A549 (cell line): ENCODE results near the gene IFI27L2. TPM values are rescaled to one million over a fixed set of nuclear protein-coding genes. Genes with fewer than 3 reads are reported as not detected.

Source experiments
- ATAC-seq, 2 experiments: fragments of 200-7000 bp in 1 of 2; fragments of >200 bp in 1 of 2; cut with Nextera tagmentation in 1 of 2; cut with Tn5 transposase in 1 of 2; 3 replicates each; pipeline versions ENCODE4 v1.8.0 to v1.9.1; 2018 to 2020; ENCODE audit warnings: mild to moderate bottlenecking in 1 of 2, moderate library complexity in 1 of 2
- CTCF ChIA-PET: fragments of 300-600 bp; sonication (Branson Sonifier 250); formaldehyde crosslinking; extraction: SDS; loops from one replicate; lab custom pipeline; 2021; ENCODE audit warnings: antibody characterized with exemption, inconsistent platforms; lab: Yijun Ruan, JAX
- POLR2A ChIA-PET: fragments of 350-600 bp; formaldehyde crosslinking; extraction: SDS; loops from one replicate; lab custom pipeline; 2021; ENCODE audit warnings: antibody characterized with exemption, inconsistent platforms; lab: Yijun Ruan, JAX
- DNase-seq, 2 experiments: peaks; one replicate each; pipeline versions ENCODE4 v3.0.0 to v3.0.0-alpha.2; 2011 to 2016; ENCODE audit warnings: low read depth in 1 of 2, low spot score in 1 of 2
- FAIRE-seq: peaks from 2 replicates; lab custom pipeline; 2011; peaks lifted over from hg19 to GRCh38; lab: Jason Lieb, UNC
- H3K27ac ChIP-seq, 2 experiments: fragments of >200 bp; sonication (Bioruptor Twin); formaldehyde crosslinking; 3 replicates each; pipeline ENCODE4 v1.5.1; 2016 to 2017
- H3K4me1 ChIP-seq: fragments of >200 bp; sonication (Bioruptor Twin); formaldehyde crosslinking; 3 replicates; pipeline ENCODE4 v1.6.1; 2016
- H3K4me2 ChIP-seq: fragments of >200 bp; sonication (Bioruptor Twin); formaldehyde crosslinking; 3 replicates; pipeline ENCODE4 v1.6.1; 2016
- H3K4me3 ChIP-seq: fragments of >200 bp; sonication (Bioruptor Twin); formaldehyde crosslinking; 3 replicates; pipeline ENCODE4 v1.5.1; 2016
- H3K9me3 ChIP-seq: fragments of >200 bp; sonication (Bioruptor Twin); formaldehyde crosslinking; 3 replicates; pipeline ENCODE4 v1.6.1; 2016
- BHLHE40 ChIP-seq: IDR thresholded peaks from 2 replicates; pipeline ENCODE4 v1.6.1; 2012; ENCODE audit warnings: low read depth, low read length, inconsistent platforms
- CEBPB ChIP-seq, 2 experiments: fragments of >200 bp in 1 of 2; sonication (Bioruptor Twin) in 1 of 2; formaldehyde crosslinking in 1 of 2; IDR thresholded peaks; 2 replicates each; pipeline ENCODE4 v1.6.1; 2012 to 2016
- CHD4 ChIP-seq: fragments of 200-600 bp; sonication (generic); IDR thresholded peaks from 2 replicates; pipeline ENCODE4 v1.6.1; 2016; ENCODE audit warnings: antibody characterized with exemption, mild to moderate bottlenecking, borderline replicate concordance
- EP300 ChIP-seq, 2 experiments: fragments of >200 bp; sonication (Bioruptor Twin); formaldehyde crosslinking; IDR thresholded peaks; 2 replicates in 1 of 2; 3 replicates in 1 of 2; pipeline ENCODE4 v1.6.1; 2016 to 2017
- ESRRA ChIP-seq: fragments of 150-350 bp; IDR thresholded peaks from 2 replicates; pipeline ENCODE4 v1.6.1; 2014; ENCODE audit warnings: mild to moderate bottlenecking, low read length, borderline replicate concordance
- FOSB ChIP-seq: fragments of 250-450 bp; sonication (Bioruptor Pico); IDR thresholded peaks from 2 replicates; pipeline ENCODE4 v1.5.0; 2020; ENCODE audit warnings: mild to moderate bottlenecking, moderate library complexity
- FOSL2 ChIP-seq, 2 experiments: fragments of 450-650 bp in 1 of 2; fragments of >200 bp in 1 of 2; sonication (Bioruptor Twin) in 1 of 2; formaldehyde crosslinking; IDR thresholded peaks; 2 replicates each; pipeline versions ENCODE4 v1.5.0 to v1.6.1; 2016 to 2020; ENCODE audit warnings: mild to moderate bottlenecking in 1 of 2, moderate library complexity in 1 of 2
- GATA3 ChIP-seq: IDR thresholded peaks from 2 replicates; pipeline ENCODE4 v1.6.1; 2012; ENCODE audit warnings: borderline replicate concordance
- HEYL ChIP-seq: fragments of 250-450 bp; sonication (Bioruptor Pico); IDR thresholded peaks from 2 replicates; pipeline ENCODE4 v1.8.0; 2021; ENCODE audit warnings: mild to moderate bottlenecking, moderate library complexity
- HOXA7 ChIP-seq: fragments of 250-450 bp; sonication (Bioruptor Pico); IDR thresholded peaks from 2 replicates; pipeline ENCODE4 v1.5.0; 2020; ENCODE audit warnings: mild to moderate bottlenecking, moderate library complexity
- HOXB13 ChIP-seq: fragments of 250-450 bp; sonication (Bioruptor Pico); IDR thresholded peaks from 2 replicates; pipeline ENCODE4 v1.5.0; 2020; ENCODE audit warnings: low read depth, mild to moderate bottlenecking, moderate library complexity
- JUN ChIP-seq, 2 experiments: fragments of >200 bp; sonication (Bioruptor Twin); formaldehyde crosslinking; IDR thresholded peaks; 2 replicates in 1 of 2; 3 replicates in 1 of 2; pipeline ENCODE4 v1.6.1; 2016 to 2017
- JUNB ChIP-seq: fragments of >200 bp; sonication (Bioruptor Twin); formaldehyde crosslinking; IDR thresholded peaks from 2 replicates; pipeline ENCODE4 v1.6.1; 2016
- KDM5A ChIP-seq: fragments of 200-600 bp; sonication (generic); IDR thresholded peaks from 2 replicates; pipeline ENCODE4 v1.6.1; 2016; ENCODE audit warnings: antibody characterized with exemption, mild to moderate bottlenecking
- MAZ ChIP-seq: fragments of 150-350 bp; IDR thresholded peaks from 2 replicates; pipeline ENCODE4 v1.6.1; 2014; ENCODE audit warnings: antibody characterized with exemption, low read depth, low read length, borderline replicate concordance
- NPAS2 ChIP-seq: fragments of 250-450 bp; sonication (Bioruptor Pico); IDR thresholded peaks from 2 replicates; pipeline ENCODE4 v1.8.0; 2022; ENCODE audit warnings: mild to moderate bottlenecking, moderate library complexity, borderline replicate concordance
- NR3C1 ChIP-seq: fragments of >200 bp; sonication (Bioruptor Twin); formaldehyde crosslinking; IDR thresholded peaks from 3 replicates; pipeline ENCODE4 v1.6.1; 2017
- PHF8 ChIP-seq: fragments of 200-600 bp; sonication (generic); IDR thresholded peaks from 2 replicates; pipeline ENCODE4 v1.6.1; 2016; ENCODE audit warnings: low read depth, mild to moderate bottlenecking, antibody characterized with exemption, moderate library complexity, borderline replicate concordance
- RARB ChIP-seq: fragments of 250-450 bp; sonication (Bioruptor Pico); IDR thresholded peaks from 2 replicates; pipeline ENCODE4 v1.8.0; 2021; ENCODE audit warnings: mild to moderate bottlenecking, moderate library complexity
- RCOR1 ChIP-seq: fragments of 150-350 bp; IDR thresholded peaks from 2 replicates; pipeline ENCODE4 v1.6.1; 2014; ENCODE audit warnings: antibody characterized with exemption, low read length, low read depth
- RNF2 ChIP-seq: fragments of 200-600 bp; sonication (generic); IDR thresholded peaks from 2 replicates; pipeline ENCODE4 v1.6.1; 2016; ENCODE audit warnings: low read depth, mild to moderate bottlenecking, antibody characterized with exemption, moderate library complexity, borderline replicate concordance
- SMC3 ChIP-seq: fragments of >200 bp; sonication (Bioruptor Twin); formaldehyde crosslinking; IDR thresholded peaks from 3 replicates; pipeline ENCODE4 v1.6.1; 2018; ENCODE audit warnings: inconsistent platforms
- SREBF2 ChIP-seq: fragments of 450-650 bp; IDR thresholded peaks from 2 replicates; pipeline ENCODE4 v1.6.1; 2014; ENCODE audit warnings: mild to moderate bottlenecking, moderate library complexity
- TP53 ChIP-seq: fragments of 250-450 bp; sonication (Bioruptor Pico); IDR thresholded peaks from 2 replicates; pipeline ENCODE4 v1.5.0; 2021; ENCODE audit warnings: mild to moderate bottlenecking, moderate library complexity
- ZC3H11A ChIP-seq: fragments of 450-650 bp; IDR thresholded peaks from 2 replicates; pipeline ENCODE4 v1.6.1; 2014; ENCODE audit warnings: antibody characterized with exemption, mild to moderate bottlenecking
- ZNF302 ChIP-seq: fragments of 250-450 bp; sonication (Bioruptor Pico); IDR thresholded peaks from 2 replicates; pipeline ENCODE4 v1.9.0; 2021; ENCODE audit warnings: inconsistent platforms, mild to moderate bottlenecking, moderate library complexity
- ZSCAN20 ChIP-seq: fragments of 250-450 bp; sonication (Bioruptor Pico); IDR thresholded peaks from 2 replicates; pipeline ENCODE4 v1.8.0; 2022; ENCODE audit warnings: mild to moderate bottlenecking, moderate library complexity
- WGBS: methylation state at CpG from one replicate; pipeline ENCODE4 v1.1.6; 2017; ENCODE audit errors: missing lambda C conversion rate; 5-methylcytosine and 5-hydroxymethylcytosine counted together
- polyA plus RNA-seq, 4 experiments: library from polyadenylated mRNA; depleted of rRNA in 3 of 4; stranded (reverse); fragments of >200 nt; fragmentation: RNase III in 1 of 4; extraction: RNeasy Plus Mini Kit Qiagen cat#74134 plus additional on column Dnase treatment in 1 of 4; gene quantifications; 2 replicates in 3 of 4; 3 replicates in 1 of 4; pipeline ENCODE4 v1.2.3, GENCODE V29; 2011 to 2017
- TF ChIP-seq, protein P1 (sequence below): fragments of 250-450 bp; sonication (Bioruptor Pico); IDR thresholded peaks from 2 replicates; pipeline ENCODE4 v1.5.0; 2020; ENCODE audit warnings: low read depth, mild to moderate bottlenecking, moderate library complexity
- TF ChIP-seq, protein P2 (sequence below): fragments of 150-350 bp; IDR thresholded peaks from 2 replicates; pipeline ENCODE4 v1.6.1; 2014; ENCODE audit warnings: low read depth, mild to moderate bottlenecking, low read length
- TF ChIP-seq, protein P3 (sequence below): fragments of >200 bp; sonication (Bioruptor Twin); formaldehyde crosslinking; IDR thresholded peaks from 2 replicates; pipeline ENCODE4 v1.6.1; 2016

Gene IFI27L2
- polyA plus RNA-seq, 2 of the 4 experiments (the other 2 are of a cell fraction): 20.3 to 64.4 TPM

DNA sequence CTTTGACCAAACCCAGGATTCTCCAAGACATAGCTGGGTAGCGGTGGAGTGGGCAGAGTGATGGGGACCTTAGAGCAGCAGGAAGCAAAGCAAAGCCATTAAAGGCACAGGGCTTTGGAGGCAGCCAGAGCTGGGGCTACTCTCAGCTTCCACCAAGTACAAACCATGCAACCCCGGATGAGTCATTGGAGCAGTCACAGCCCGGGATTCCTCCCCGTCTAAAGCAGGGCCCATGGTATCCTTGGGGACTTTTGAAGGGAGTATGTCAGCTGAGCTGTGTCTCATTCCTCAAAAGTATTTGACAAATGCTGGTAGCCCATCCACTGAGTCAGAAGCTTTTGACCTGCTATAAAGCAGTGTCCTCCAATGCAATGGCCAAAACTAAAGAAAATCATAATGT is 28.6 kb downstream of the IFI27L2 start:
- FAIRE-seq: no peak
- ChIA-PET POLR2A (interaction anchor here (2.1 kb wide), 1 partner anchor 20 kb away, joined by 6 read pairs; the partner anchor contains the start of genes DDX24 and IFI27L1), CTCF (interaction anchor here (1.0 to 1.2 kb wide), 4 partner anchors 35 to 162 kb away, joined by 3 read pairs; no protein-coding TSS in a partner anchor)
- Histone ChIP-seq H3K27ac (no peak overlapping the region), H3K4me1 (no peaks in the 10 kb centered on the region; the same call in 2 of the 3 replicates), H3K9me3 (no peaks in the 10 kb centered on the region), H3K4me3 (no peak overlapping the region), H3K4me2 (no peak overlapping the region)
- TF ChIP-seq BHLHE40 (no peak), HEYL (no peak), HOXB13 (no peak), GATA3 (no peak), JUN (IDR thresholded peaks at IDR 0.05) (no peak), EP300 (IDR thresholded peaks at IDR 0.05) (no peak), ZSCAN20 (CRISPR knock-in tag) (no peak), CEBPB (IDR thresholded peaks at IDR 0.05) (no peak), JUNB (no peak), SREBF2 (no peak), ESRRA (no peak)
- TF ChIP-seq, protein P1, sequence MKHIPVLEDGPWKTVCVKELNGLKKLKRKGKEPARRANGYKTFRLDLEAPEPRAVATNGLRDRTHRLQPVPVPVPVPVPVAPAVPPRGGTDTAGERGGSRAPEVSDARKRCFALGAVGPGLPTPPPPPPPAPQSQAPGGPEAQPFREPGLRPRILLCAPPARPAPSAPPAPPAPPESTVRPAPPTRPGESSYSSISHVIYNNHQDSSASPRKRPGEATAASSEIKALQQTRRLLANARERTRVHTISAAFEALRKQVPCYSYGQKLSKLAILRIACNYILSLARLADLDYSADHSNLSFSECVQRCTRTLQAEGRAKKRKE (CRISPR knock-in tag): no peak
- TF ChIP-seq, protein P2, sequence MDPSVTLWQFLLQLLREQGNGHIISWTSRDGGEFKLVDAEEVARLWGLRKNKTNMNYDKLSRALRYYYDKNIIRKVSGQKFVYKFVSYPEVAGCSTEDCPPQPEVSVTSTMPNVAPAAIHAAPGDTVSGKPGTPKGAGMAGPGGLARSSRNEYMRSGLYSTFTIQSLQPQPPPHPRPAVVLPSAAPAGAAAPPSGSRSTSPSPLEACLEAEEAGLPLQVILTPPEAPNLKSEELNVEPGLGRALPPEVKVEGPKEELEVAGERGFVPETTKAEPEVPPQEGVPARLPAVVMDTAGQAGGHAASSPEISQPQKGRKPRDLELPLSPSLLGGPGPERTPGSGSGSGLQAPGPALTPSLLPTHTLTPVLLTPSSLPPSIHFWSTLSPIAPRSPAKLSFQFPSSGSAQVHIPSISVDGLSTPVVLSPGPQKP: no peak
- TF ChIP-seq, protein P3, sequence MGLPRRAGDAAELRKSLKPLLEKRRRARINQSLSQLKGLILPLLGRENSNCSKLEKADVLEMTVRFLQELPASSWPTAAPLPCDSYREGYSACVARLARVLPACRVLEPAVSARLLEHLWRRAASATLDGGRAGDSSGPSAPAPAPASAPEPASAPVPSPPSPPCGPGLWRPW: no peak
- DNase-seq: peak; percentile 12 to 15
- ATAC-seq: peak; percentile 67 to 75; a peak in 5 of 6 replicates
- 46% methylated on average over 4 of the region's 4 CpGs for whole genome bisulfite sequencing

DNA sequence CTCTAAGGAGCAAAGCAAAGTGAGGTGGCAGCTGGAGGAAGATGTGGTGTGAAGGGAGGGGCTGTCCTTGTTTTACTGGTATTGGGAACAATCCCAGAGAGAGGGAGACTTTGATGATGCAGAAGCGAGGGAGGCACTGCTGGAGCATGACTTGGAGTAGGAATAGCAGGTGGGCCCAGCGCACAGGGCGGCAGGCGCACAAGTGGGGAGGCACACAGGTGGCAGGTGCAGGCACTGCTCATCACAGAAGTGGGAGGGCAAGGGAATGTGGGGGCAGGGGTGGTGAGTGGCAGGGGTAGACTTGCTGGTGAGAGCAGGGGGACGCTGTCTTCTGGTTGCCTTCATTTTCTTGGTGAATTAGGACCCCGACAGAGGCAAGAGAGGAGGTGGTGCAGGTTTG is 30.4 kb downstream of the IFI27L2 start:
- Histone ChIP-seq H3K27ac (no peak overlapping the region), H3K4me2 (no peak overlapping the region), H3K9me3 (no peaks in the 10 kb centered on the region), H3K4me1 (no peaks in the 10 kb centered on the region; the same call in 2 of the 3 replicates), H3K4me3 (no peak overlapping the region)
- CTCF ChIA-PET: interaction anchor here (0.6 kb wide), 1 partner anchor 34 kb away, joined by 3 read pairs; no protein-coding TSS in a partner anchor
- WGBS: 92% methylated on average over 6 of the region's 6 CpGs
- FAIRE-seq (no peak), DNase-seq (no peak), ATAC-seq (no peak)
- POLR2A ChIA-PET: interaction anchor here (2.1 kb wide), 1 partner anchor 18 kb away, joined by 6 read pairs; the partner anchor contains the start of genes DDX24 and IFI27L1
- TF ChIP-seq RCOR1 (no peak), FOSB (CRISPR knock-in tag) (no peak), CHD4 (no peak), BHLHE40 (no peak), RNF2 (no peak), NR3C1 (no peak), ZC3H11A (no peak), ZNF302 (CRISPR knock-in tag) (no peak), TP53 (CRISPR knock-in tag) (no peak)

DNA sequence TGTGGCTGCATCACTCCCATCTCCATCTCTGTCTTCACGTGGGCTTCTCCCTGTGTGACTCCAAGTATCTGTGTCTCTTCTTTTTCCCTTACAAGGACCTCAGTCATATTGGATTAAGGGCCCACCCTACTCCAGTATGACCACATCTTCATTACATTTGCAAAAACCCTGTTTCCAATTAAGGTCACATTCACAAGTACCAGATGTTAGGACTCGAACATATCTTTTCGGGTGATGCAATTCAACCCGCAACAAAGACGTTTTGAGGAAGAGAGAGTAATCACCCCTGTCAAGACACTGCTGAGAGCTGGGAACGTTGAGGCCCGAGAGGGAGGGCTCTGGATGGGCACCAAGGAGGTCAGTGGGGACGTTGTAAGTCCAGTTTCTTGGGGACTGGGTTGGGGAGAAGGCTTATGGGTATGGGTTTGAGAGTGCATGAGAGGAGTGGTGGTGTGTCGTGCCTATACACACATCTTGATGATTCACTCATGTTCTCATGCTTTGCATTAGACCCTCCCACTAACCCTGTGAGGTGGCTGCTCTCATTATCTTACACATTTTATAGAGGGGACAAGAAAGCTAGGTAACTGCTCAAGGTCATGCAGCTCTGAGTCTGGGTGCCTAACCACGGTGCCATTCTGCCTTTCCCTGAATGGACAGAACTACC is 30.9 kb downstream of the IFI27L2 start:
- DNase-seq (no peak), FAIRE-seq (no peak), ATAC-seq (no peak)
- Histone ChIP-seq H3K27ac (no peak overlapping the region), H3K4me1 (no peaks in the 10 kb centered on the region; the same call in 2 of the 3 replicates), H3K4me3 (no peak overlapping the region), H3K4me2 (no peak overlapping the region), H3K9me3 (no peaks in the 10 kb centered on the region)
- ChIA-PET CTCF (no interaction called here), POLR2A (no interaction called here)
- 73% methylated on average over 10 of the region's 10 CpGs for WGBS
- no peak for TF ChIP-seq MAZ
- no peak for TF ChIP-seq FOSL2 (IDR thresholded peaks at IDR 0.05)
- no peak for TF ChIP-seq FOSL2 (CRISPR knock-in tag; IDR thresholded peaks at IDR 0.05)
- no peak for TF ChIP-seq TP53 (CRISPR knock-in tag)
- TF ChIP-seq ZNF302 (CRISPR knock-in tag): no peak
- TF ChIP-seq, protein P2: no peak
- TF ChIP-seq NPAS2: no peak
- no peak for TF ChIP-seq RARB (CRISPR knock-in tag)
- TF ChIP-seq KDM5A: no peak
- no peak for TF ChIP-seq PHF8
- TF ChIP-seq SMC3: no peak
- TF ChIP-seq HOXA7 (CRISPR knock-in tag): no peak
- TF ChIP-seq HEYL: no peak
- no peak for TF ChIP-seq RCOR1
- TF ChIP-seq JUN (IDR thresholded peaks at IDR 0.05): no peak
